Measurements from ENCODE around the gene CSF3.

The CSF3 gene

GRCh38 chr17:40015005-40015997 lies at the start of gene CSF3:
TSS of gene CSF3 (plus strand) at chr17:40015440. CDS start at chr17:40015475, 35 bp downstream.
- H3K4me3 ChIP-seq (replicated peaks in 1 of 2; ENCODE audit: low read depth in 2 of 2, low read length in 2 of 2) = peak within 1 kb of the TSS in 1 of 2 donors; percentile 67
- peak; percentile 32 to 93 for DNase-seq (ENCODE audit: low read depth in 2 of 2)
- TF ChIP-seq CTCF (IDR thresholded peaks at IDR 0.05; ENCODE audit: low read depth, low read length) = no peak

- no peak for DNase-seq (ENCODE audit: low read depth in 2 of 2)
- TF ChIP-seq CTCF (IDR thresholded peaks at IDR 0.05; ENCODE audit: low read depth, low read length) = no peak
Observed at GRCh38 chr17:39966771-39967170, 48.5 kb upstream of the CSF3 start.

GRCh38 chr17:39968761-39969160 lies 46.5 kb upstream of the CSF3 start:
- DNase-seq (ENCODE audit: low read depth in 2 of 2) = no peak
- no peak for TF ChIP-seq CTCF (IDR thresholded peaks at IDR 0.05; ENCODE audit: low read depth, low read length)

More at GRCh38 chr17:39966771-39967170, 48.5 kb upstream of the CSF3 start:
- no peak overlapping the region for H3K4me3 ChIP-seq (replicated peaks in 1 of 2; ENCODE audit: low read depth in 2 of 2, low read length in 2 of 2)

GRCh38 chr17:39969375-39969774 lies 45.9 kb upstream of the CSF3 start:
- no peak overlapping the region for H3K4me3 ChIP-seq (replicated peaks in 1 of 2; ENCODE audit: low read depth in 2 of 2, low read length in 2 of 2)
- DNase-seq (ENCODE audit: low read depth in 2 of 2) = no peak
- TF ChIP-seq CTCF (IDR thresholded peaks at IDR 0.05; ENCODE audit: low read depth, low read length) = no peak

More at GRCh38 chr17:39968761-39969160, 46.5 kb upstream of the CSF3 start:
- no peak overlapping the region for H3K4me3 ChIP-seq (replicated peaks in 1 of 2; ENCODE audit: low read depth in 2 of 2, low read length in 2 of 2)

GRCh38 chr17:39970157-39970692 lies 45.0 kb upstream of the CSF3 start:
- no peak overlapping the region for H3K4me3 ChIP-seq (replicated peaks in 1 of 2; ENCODE audit: low read depth in 2 of 2, low read length in 2 of 2)
- no peak for TF ChIP-seq CTCF (IDR thresholded peaks at IDR 0.05; ENCODE audit: low read depth, low read length)
- no peak for DNase-seq (ENCODE audit: low read depth in 2 of 2)

GRCh38 chr17:39971076-39971603 lies 44.1 kb upstream of the CSF3 start:
- no peak for TF ChIP-seq CTCF (IDR thresholded peaks at IDR 0.05; ENCODE audit: low read depth, low read length)
- DNase-seq (ENCODE audit: low read depth in 2 of 2) = no peak
- no peak overlapping the region for H3K4me3 ChIP-seq (replicated peaks in 1 of 2; ENCODE audit: low read depth in 2 of 2, low read length in 2 of 2)
